Measurements from ENCODE around the gene SHOC1.

- TF ChIP-seq POLR2A (IDR thresholded peaks at IDR 0.05) = no peak
- no peak for TF ChIP-seq CTCF (IDR thresholded peaks at IDR 0.05)
Measured at GRCh38 chr9:111794835-111795556, at the start of gene SHOC1.
